Peyer's patch (tissue), 4 donors: ENCODE results near the gene CRHBP. TPM values are rescaled to one million over a fixed set of nuclear protein-coding genes. Genes with fewer than 3 reads are reported as not detected.

ENCODE experiments used
- DNase-seq, 3 donors: peaks; one replicate each; pipeline ENCODE4 v3.0.0-alpha.2; 2017 to 2019
- H3K27ac ChIP-seq, 4 donors: fragments of 200-600 bp; sonication (generic); one replicate each; pipeline ENCODE4 v1.5.1; 2016 to 2019
- H3K27me3 ChIP-seq, 2 donors: fragments of 200-600 bp; sonication (generic); one replicate each; pipeline ENCODE4 v1.5.1; 2019
- H3K36me3 ChIP-seq, 3 donors: fragments of 200-600 bp; sonication (generic); one replicate each; pipeline ENCODE4 v1.5.1; 2016 to 2019
- H3K4me1 ChIP-seq, 4 donors: fragments of 200-600 bp; sonication (generic); one replicate each; pipeline ENCODE4 v1.5.1; 2016 to 2019
- H3K4me3 ChIP-seq, 4 donors: fragments of 200-600 bp; sonication (generic); 1 replicate in 3 of 4; 2 replicates in 1 of 4; pipeline ENCODE4 v1.5.1; 2016 to 2019; ENCODE audit warnings: mild to moderate bottlenecking in 1 of 4
- H3K9me3 ChIP-seq, 4 donors: fragments of 200-600 bp; sonication (generic); one replicate each; pipeline ENCODE4 v1.5.1; 2016 to 2019; ENCODE audit warnings: mild to moderate bottlenecking in 1 of 4
- POLR2A ChIP-seq, 2 donors: fragments of 450-650 bp; IDR thresholded peaks; one replicate each; pipeline ENCODE4 v1.5.1; 2017; ENCODE audit warnings: antibody characterized with exemption in 2 of 2, mild to moderate bottlenecking in 2 of 2, moderate library complexity in 2 of 2
- total RNA-seq, 4 donors: library from RNA; depleted of rRNA; stranded (reverse); fragments of >200 nt; gene quantifications; one replicate each; pipeline ENCODE4 v1.1.0, GENCODE V29; 2016
- TF ChIP-seq, protein P1 (sequence below), 6 experiments: fragments of 450-650 bp in 4 of 6; fragments of 200-600 bp in 2 of 6; sonication (generic) in 1 of 6; IDR thresholded peaks; one replicate each; pipeline ENCODE4 v1.5.1; 2017 to 2019; ENCODE audit warnings: antibody characterized with exemption in 6 of 6, mild to moderate bottlenecking in 3 of 6, moderate library complexity in 1 of 6

CRHBP gene
- total RNA-seq, 4 donors from 2014 or later = 3.9 to 8.3 TPM; not detected in 2

DNA sequence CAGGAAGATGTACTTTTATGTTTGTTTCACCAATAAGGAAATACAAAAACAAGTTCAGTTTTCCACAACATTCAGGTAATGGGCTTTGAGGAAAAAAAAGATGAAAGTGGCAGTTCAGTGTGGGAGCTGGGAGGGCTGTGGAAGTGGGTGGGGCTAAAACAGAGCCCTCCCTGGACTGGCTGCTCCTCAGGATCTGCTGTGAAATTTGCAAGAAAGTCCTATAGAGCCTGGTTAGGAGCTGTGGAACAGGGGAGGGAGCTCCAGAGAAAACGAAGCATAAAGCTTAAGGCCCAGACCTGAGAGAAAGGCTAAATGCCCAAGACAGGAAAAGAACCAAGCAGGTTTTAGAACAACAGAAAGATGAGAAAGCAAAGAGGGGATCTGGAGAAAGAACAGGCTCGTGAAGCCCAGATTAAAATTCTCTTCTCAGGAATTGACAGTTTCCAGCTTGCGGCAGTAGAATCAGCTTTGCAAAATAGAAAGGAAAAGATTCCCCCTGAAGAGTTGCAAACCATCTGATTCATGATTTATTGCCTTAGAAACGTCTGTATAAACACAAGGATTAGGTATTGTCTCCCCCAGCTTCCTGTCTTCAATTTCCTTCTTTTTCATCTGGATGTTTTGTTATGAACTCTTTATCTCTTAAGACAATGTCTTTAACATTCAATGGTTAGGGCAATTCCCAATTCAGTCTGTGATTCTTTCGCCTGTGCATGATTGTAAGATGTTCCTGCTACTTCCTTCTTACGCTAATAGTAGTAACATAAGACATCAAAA, 26.3 kb upstream of the CRHBP start:
- TF ChIP-seq, protein P1, sequence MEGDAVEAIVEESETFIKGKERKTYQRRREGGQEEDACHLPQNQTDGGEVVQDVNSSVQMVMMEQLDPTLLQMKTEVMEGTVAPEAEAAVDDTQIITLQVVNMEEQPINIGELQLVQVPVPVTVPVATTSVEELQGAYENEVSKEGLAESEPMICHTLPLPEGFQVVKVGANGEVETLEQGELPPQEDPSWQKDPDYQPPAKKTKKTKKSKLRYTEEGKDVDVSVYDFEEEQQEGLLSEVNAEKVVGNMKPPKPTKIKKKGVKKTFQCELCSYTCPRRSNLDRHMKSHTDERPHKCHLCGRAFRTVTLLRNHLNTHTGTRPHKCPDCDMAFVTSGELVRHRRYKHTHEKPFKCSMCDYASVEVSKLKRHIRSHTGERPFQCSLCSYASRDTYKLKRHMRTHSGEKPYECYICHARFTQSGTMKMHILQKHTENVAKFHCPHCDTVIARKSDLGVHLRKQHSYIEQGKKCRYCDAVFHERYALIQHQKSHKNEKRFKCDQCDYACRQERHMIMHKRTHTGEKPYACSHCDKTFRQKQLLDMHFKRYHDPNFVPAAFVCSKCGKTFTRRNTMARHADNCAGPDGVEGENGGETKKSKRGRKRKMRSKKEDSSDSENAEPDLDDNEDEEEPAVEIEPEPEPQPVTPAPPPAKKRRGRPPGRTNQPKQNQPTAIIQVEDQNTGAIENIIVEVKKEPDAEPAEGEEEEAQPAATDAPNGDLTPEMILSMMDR (IDR thresholded peaks at IDR 0.05) = no peak
- TF ChIP-seq POLR2A (IDR thresholded peaks at IDR 0.05) = no peak
- Histone ChIP-seq H3K4me3 (no peak overlapping the region), H3K27me3 (no peaks in the 10 kb centered on the region), H3K4me1 (no peaks in the 10 kb centered on the region), H3K9me3 (no peaks in the 10 kb centered on the region), H3K36me3 (no peaks in the 10 kb centered on the region), H3K27ac (no peak overlapping the region)
- no peak for DNase-seq

GRCh38 chr5:76927961-76928360, 24.9 kb upstream of the CRHBP start:
- no peak for DNase-seq
- TF ChIP-seq, protein P1 (IDR thresholded peaks at IDR 0.05) = no peak
- no peak for TF ChIP-seq POLR2A (IDR thresholded peaks at IDR 0.05)
- Histone ChIP-seq H3K27me3 (no peaks in the 10 kb centered on the region), H3K27ac (no peak overlapping the region), H3K9me3 (no peaks in the 10 kb centered on the region), H3K36me3 (no peaks in the 10 kb centered on the region), H3K4me3 (no peak overlapping the region), H3K4me1 (no peaks in the 10 kb centered on the region)

DNA sequence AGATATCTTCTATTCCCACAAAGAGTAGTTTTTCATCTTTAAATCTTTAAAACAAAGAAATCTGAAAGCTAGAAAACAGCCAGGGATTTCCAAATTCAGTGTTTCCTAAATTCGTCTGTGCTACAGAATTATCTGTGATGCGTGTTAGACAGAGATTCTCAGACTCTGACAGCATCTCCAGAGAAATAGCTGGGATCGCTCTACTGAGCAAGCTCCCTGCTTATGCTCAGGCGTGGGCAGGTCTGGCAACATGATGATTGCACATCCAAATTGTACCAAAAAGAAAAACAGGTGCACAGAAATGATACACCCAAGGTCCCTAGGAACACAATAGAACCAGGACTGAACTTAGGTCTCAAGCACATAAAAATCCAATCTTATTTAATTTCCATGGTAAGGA, 22.8 kb upstream of the CRHBP start:
- H3K4me1 ChIP-seq = no peaks in the 10 kb centered on the region
- no peaks in the 10 kb centered on the region for H3K36me3 ChIP-seq
- no peak overlapping the region for H3K27ac ChIP-seq
- no peaks in the 10 kb centered on the region for H3K27me3 ChIP-seq
- TF ChIP-seq, protein P1 (IDR thresholded peaks at IDR 0.05) = no peak
- no peak for TF ChIP-seq POLR2A (IDR thresholded peaks at IDR 0.05)
- H3K9me3 ChIP-seq = no peaks in the 10 kb centered on the region
- no peak overlapping the region for H3K4me3 ChIP-seq
- DNase-seq = no peak

DNA sequence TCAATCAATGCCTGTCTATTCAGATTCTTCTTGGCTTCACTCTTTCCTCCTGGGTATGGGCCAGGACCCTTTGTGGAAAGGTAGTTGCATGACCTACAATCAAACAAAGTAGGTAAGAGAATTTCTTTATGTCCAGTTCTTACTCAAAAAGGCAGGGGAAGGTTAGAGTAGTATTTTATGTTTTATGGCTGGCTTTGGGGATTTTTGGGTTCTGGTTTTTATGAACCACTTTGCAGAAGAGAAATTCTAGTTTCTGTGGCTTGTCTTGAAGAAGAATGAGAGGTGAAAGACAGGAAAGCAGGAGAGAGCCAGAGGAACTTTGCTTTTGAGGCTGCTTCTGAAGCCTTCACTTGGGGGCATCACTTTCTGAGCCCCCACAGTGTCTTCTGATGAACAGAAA, 14.7 kb upstream of the CRHBP start:
- no peaks in the 10 kb centered on the region for H3K36me3 ChIP-seq
- DNase-seq = no peak
- no peaks in the 10 kb centered on the region for H3K4me1 ChIP-seq
- no peak for TF ChIP-seq POLR2A (IDR thresholded peaks at IDR 0.05)
- TF ChIP-seq, protein P1 (IDR thresholded peaks at IDR 0.05) = no peak
- H3K27ac ChIP-seq = no peak overlapping the region
- H3K9me3 ChIP-seq = no peaks in the 10 kb centered on the region
- H3K4me3 ChIP-seq = no peak overlapping the region
- no peaks in the 10 kb centered on the region for H3K27me3 ChIP-seq

DNA sequence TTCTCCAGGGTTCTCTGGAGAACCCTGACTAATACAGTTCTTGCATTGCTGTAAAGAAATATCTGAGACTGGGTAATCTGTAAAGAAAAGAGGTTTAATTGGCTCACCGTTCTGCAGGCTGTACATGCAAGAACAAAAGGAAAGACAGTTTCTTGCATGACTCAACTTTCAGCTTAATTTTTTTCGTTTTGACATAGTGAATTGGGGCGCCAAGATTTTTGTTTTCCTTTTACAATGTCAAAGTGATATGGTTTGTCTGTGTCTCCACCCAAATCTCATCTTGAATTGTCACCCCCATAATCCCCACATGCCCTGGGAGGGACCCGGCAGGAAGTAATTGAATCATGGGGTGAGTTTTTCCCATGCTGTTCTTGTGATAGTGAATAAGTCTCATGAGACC, 11.8 kb upstream of the CRHBP start:
- no peak for DNase-seq
- Histone ChIP-seq H3K4me1 (no peaks in the 10 kb centered on the region), H3K27ac (no peak overlapping the region), H3K36me3 (no peaks in the 10 kb centered on the region), H3K27me3 (no peaks in the 10 kb centered on the region), H3K9me3 (no peaks in the 10 kb centered on the region), H3K4me3 (no peak overlapping the region)
- TF ChIP-seq, protein P1 (IDR thresholded peaks at IDR 0.05) = no peak
- no peak for TF ChIP-seq POLR2A (IDR thresholded peaks at IDR 0.05)
